Measurements from ENCODE around the gene SPON1.

Gene SPON1

GRCh38 chr11:14137284-14137683 lies 174.8 kb downstream of the SPON1 start:
- no peaks in the 10 kb centered on the region for H3K9me3 ChIP-seq (ENCODE audit: control extremely low read depth in 1 of 5, control insufficient read depth in 4 of 5, insufficient read depth in 2 of 5, low read depth in 1 of 5, low read length in 4 of 5)
- no peaks in the 10 kb centered on the region for H3K4me1 ChIP-seq (ENCODE audit: control extremely low read depth in 1 of 4, control insufficient read depth in 4 of 4, insufficient read depth in 4 of 4, low read length in 3 of 4)
- POLR2A ChIA-PET: no interaction called here
- no peak overlapping the region for H3K27ac ChIP-seq (ENCODE audit: insufficient read depth in 1 of 2, low read depth in 1 of 2, low read length in 2 of 2, poor library complexity in 1 of 2, severe bottlenecking in 2 of 2)
- no peak overlapping the region for H3K4me3 ChIP-seq (ENCODE audit: control insufficient read depth in 1 of 7, extremely low read depth in 1 of 7, insufficient read depth in 4 of 7, low read depth in 2 of 7, low read length in 6 of 7)
- no peaks in the 10 kb centered on the region for H3K36me3 ChIP-seq (ENCODE audit: control insufficient read depth in 4 of 4, insufficient read depth in 4 of 4, low read length in 3 of 4)
- CTCF ChIA-PET: no interaction called here
- WGBS (ENCODE audit: insufficient coverage): 100% methylated on average over 4 of the region's 4 CpGs
- no peaks in the 10 kb centered on the region for H3K27me3 ChIP-seq (replicated peaks in 2 of 5; ENCODE audit: control insufficient read depth in 4 of 5, insufficient read depth in 5 of 5, low read length in 4 of 5)
- no peak for DNase-seq

DNA sequence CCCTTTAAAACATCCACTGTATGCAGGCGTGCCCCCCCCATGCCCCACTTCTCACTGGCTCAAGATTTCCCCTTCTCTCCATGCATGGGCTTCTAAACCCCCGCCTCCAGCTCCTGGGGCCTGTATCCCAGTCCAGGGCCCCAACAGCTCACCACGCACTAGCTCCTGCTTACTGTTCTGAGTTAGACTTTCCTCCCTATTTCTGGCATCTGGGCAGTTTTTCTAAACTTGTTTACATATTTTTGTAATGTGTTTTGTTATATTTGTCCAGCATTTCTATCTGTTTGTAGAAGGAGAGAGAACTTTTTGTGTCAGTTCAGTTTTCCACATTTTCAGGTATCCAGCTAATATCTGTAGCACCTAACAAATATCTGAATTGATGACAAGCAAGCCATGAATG lies 178.5 kb downstream of the SPON1 start:
- Histone ChIP-seq H3K36me3 (ENCODE audit: control insufficient read depth in 4 of 4, insufficient read depth in 4 of 4, low read length in 3 of 4) (no peaks in the 10 kb centered on the region), H3K27me3 (replicated peaks in 2 of 5; ENCODE audit: control insufficient read depth in 4 of 5, insufficient read depth in 5 of 5, low read length in 4 of 5) (peaks cover 0 to 2% (median 0%) of the 10 kb centered on the region in 5 experiments), H3K4me3 (ENCODE audit: control insufficient read depth in 1 of 7, extremely low read depth in 1 of 7, insufficient read depth in 4 of 7, low read depth in 2 of 7, low read length in 6 of 7) (no peak overlapping the region), H3K27ac (ENCODE audit: insufficient read depth in 1 of 2, low read depth in 1 of 2, low read length in 2 of 2, poor library complexity in 1 of 2, severe bottlenecking in 2 of 2) (no peak overlapping the region), H3K9me3 (ENCODE audit: control extremely low read depth in 1 of 5, control insufficient read depth in 4 of 5, insufficient read depth in 2 of 5, low read depth in 1 of 5, low read length in 4 of 5) (no peaks in the 10 kb centered on the region), H3K4me1 (ENCODE audit: control extremely low read depth in 1 of 4, control insufficient read depth in 4 of 4, insufficient read depth in 4 of 4, low read length in 3 of 4) (no peaks in the 10 kb centered on the region)
- DNase-seq: no peak
- CTCF ChIA-PET: interaction anchor here (1.4 kb wide), 1 partner anchor 184 kb away, joined by 7 read pairs; no protein-coding TSS in a partner anchor
- whole genome bisulfite sequencing (ENCODE audit: insufficient coverage): 94% methylated on average over 2 of the region's 3 CpGs
- POLR2A ChIA-PET: no interaction called here

DNA sequence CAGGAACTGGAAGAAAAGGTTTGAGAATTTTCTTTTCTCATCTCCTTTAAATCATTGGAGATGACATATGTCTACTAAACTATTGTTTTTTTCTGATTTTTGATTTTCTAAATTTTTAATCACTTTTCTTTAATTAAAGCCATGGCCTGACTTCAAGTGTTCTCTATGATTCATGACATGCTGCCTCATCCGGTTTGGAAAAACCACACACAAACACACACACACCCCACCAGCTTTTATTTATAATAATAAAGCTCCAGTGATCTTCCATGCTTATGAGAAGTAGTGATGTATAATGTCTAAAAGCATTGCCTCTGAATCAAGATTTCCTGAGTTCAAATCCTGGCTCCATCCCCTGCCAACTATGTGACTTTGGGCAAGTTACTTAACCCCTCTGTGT lies 179.2 kb downstream of the SPON1 start:
- Histone ChIP-seq H3K9me3 (ENCODE audit: control extremely low read depth in 1 of 5, control insufficient read depth in 4 of 5, insufficient read depth in 2 of 5, low read depth in 1 of 5, low read length in 4 of 5) (no peaks in the 10 kb centered on the region), H3K4me3 (ENCODE audit: control insufficient read depth in 1 of 7, extremely low read depth in 1 of 7, insufficient read depth in 4 of 7, low read depth in 2 of 7, low read length in 6 of 7) (no peak overlapping the region), H3K36me3 (ENCODE audit: control insufficient read depth in 4 of 4, insufficient read depth in 4 of 4, low read length in 3 of 4) (no peaks in the 10 kb centered on the region), H3K27ac (ENCODE audit: insufficient read depth in 1 of 2, low read depth in 1 of 2, low read length in 2 of 2, poor library complexity in 1 of 2, severe bottlenecking in 2 of 2) (no peak overlapping the region), H3K4me1 (ENCODE audit: control extremely low read depth in 1 of 4, control insufficient read depth in 4 of 4, insufficient read depth in 4 of 4, low read length in 3 of 4) (no peaks in the 10 kb centered on the region), H3K27me3 (replicated peaks in 2 of 5; ENCODE audit: control insufficient read depth in 4 of 5, insufficient read depth in 5 of 5, low read length in 4 of 5) (peaks cover 0 to 2% (median 0%) of the 10 kb centered on the region in 5 experiments)
- ChIA-PET CTCF (interaction anchor here (1.4 kb wide), 1 partner anchor 185 kb away, joined by 7 read pairs; no protein-coding TSS in a partner anchor), POLR2A (no interaction called here)
- no CpG with 5 or more reads among the region's 1 CpG for WGBS (ENCODE audit: insufficient coverage)
- DNase-seq: no peak

GRCh38 chr11:14144934-14145333 lies 182.4 kb downstream of the SPON1 start:
- no peak overlapping the region for H3K4me3 ChIP-seq (ENCODE audit: control insufficient read depth in 1 of 7, extremely low read depth in 1 of 7, insufficient read depth in 4 of 7, low read depth in 2 of 7, low read length in 6 of 7)
- no peak for DNase-seq
- H3K27me3 ChIP-seq (replicated peaks in 2 of 5; ENCODE audit: control insufficient read depth in 4 of 5, insufficient read depth in 5 of 5, low read length in 4 of 5): peaks cover 0 to 2% (median 0%) of the 10 kb centered on the region in 5 experiments
- 100% methylated on average over 1 of the region's 2 CpGs for WGBS (ENCODE audit: insufficient coverage)
- ChIA-PET POLR2A (no interaction called here), CTCF (interaction anchor here (1.3 kb wide), 1 partner anchor 372 kb away, joined by 3 read pairs; no protein-coding TSS in a partner anchor)
- H3K36me3 ChIP-seq (ENCODE audit: control insufficient read depth in 4 of 4, insufficient read depth in 4 of 4, low read length in 3 of 4): no peaks in the 10 kb centered on the region
- H3K4me1 ChIP-seq (ENCODE audit: control extremely low read depth in 1 of 4, control insufficient read depth in 4 of 4, insufficient read depth in 4 of 4, low read length in 3 of 4): no peaks in the 10 kb centered on the region
- no peak overlapping the region for H3K27ac ChIP-seq (ENCODE audit: insufficient read depth in 1 of 2, low read depth in 1 of 2, low read length in 2 of 2, poor library complexity in 1 of 2, severe bottlenecking in 2 of 2)
- H3K9me3 ChIP-seq (ENCODE audit: control extremely low read depth in 1 of 5, control insufficient read depth in 4 of 5, insufficient read depth in 2 of 5, low read depth in 1 of 5, low read length in 4 of 5): no peaks in the 10 kb centered on the region

- Histone ChIP-seq H3K4me1 (ENCODE audit: control extremely low read depth in 1 of 4, control insufficient read depth in 4 of 4, insufficient read depth in 4 of 4, low read length in 3 of 4) (no peaks in the 10 kb centered on the region), H3K27ac (ENCODE audit: insufficient read depth in 1 of 2, low read depth in 1 of 2, low read length in 2 of 2, poor library complexity in 1 of 2, severe bottlenecking in 2 of 2) (no peak overlapping the region), H3K4me3 (ENCODE audit: control insufficient read depth in 1 of 7, extremely low read depth in 1 of 7, insufficient read depth in 4 of 7, low read depth in 2 of 7, low read length in 6 of 7) (no peak overlapping the region), H3K36me3 (ENCODE audit: control insufficient read depth in 4 of 4, insufficient read depth in 4 of 4, low read length in 3 of 4) (no peaks in the 10 kb centered on the region), H3K27me3 (replicated peaks in 2 of 5; ENCODE audit: control insufficient read depth in 4 of 5, insufficient read depth in 5 of 5, low read length in 4 of 5) (peaks cover 0 to 8% (median 0%) of the 10 kb centered on the region in 5 experiments), H3K9me3 (ENCODE audit: control extremely low read depth in 1 of 5, control insufficient read depth in 4 of 5, insufficient read depth in 2 of 5, low read depth in 1 of 5, low read length in 4 of 5) (peaks cover 0 to 10% (median 6%) of the 10 kb centered on the region in 5 experiments)
- WGBS (ENCODE audit: insufficient coverage): 60% methylated on average over 3 of the region's 3 CpGs
- CTCF ChIA-PET: interaction anchor here (0.7 to 5.0 kb wide), 24 partner anchors 9 to 377 kb away, joined by 3 to 54 read pairs (median 4); partner anchors contain the start of gene SPON1
- peak; percentile 38 to 67 (median 66) for DNase-seq
- POLR2A ChIA-PET: interaction anchor here (0.7 kb wide), 2 partner anchors 44 to 1855 kb away, joined by 4 read pairs; no protein-coding TSS in a partner anchor
Measured at GRCh38 chr11:14148653-14149273, 186.2 kb downstream of the SPON1 start.

- Histone ChIP-seq H3K9me3 (ENCODE audit: control extremely low read depth in 1 of 5, control insufficient read depth in 4 of 5, insufficient read depth in 2 of 5, low read depth in 1 of 5, low read length in 4 of 5) (peaks cover 0 to 19% (median 14%) of the 10 kb centered on the region in 5 experiments), H3K36me3 (ENCODE audit: control insufficient read depth in 4 of 4, insufficient read depth in 4 of 4, low read length in 3 of 4) (no peaks in the 10 kb centered on the region), H3K27ac (ENCODE audit: insufficient read depth in 1 of 2, low read depth in 1 of 2, low read length in 2 of 2, poor library complexity in 1 of 2, severe bottlenecking in 2 of 2) (no peak overlapping the region), H3K4me1 (ENCODE audit: control extremely low read depth in 1 of 4, control insufficient read depth in 4 of 4, insufficient read depth in 4 of 4, low read length in 3 of 4) (no peaks in the 10 kb centered on the region), H3K4me3 (ENCODE audit: control insufficient read depth in 1 of 7, extremely low read depth in 1 of 7, insufficient read depth in 4 of 7, low read depth in 2 of 7, low read length in 6 of 7) (no peak overlapping the region), H3K27me3 (replicated peaks in 2 of 5; ENCODE audit: control insufficient read depth in 4 of 5, insufficient read depth in 5 of 5, low read length in 4 of 5) (peaks cover 0 to 8% (median 0%) of the 10 kb centered on the region in 5 experiments)
- ChIA-PET CTCF (interaction anchor here (0.8 to 5.0 kb wide), 10 partner anchors 8 to 378 kb away, joined by 3 to 54 read pairs (median 5); partner anchors contain the start of gene SPON1), POLR2A (no interaction called here)
- no peak for DNase-seq
- WGBS (ENCODE audit: insufficient coverage): no CpG with 5 or more reads among the region's 2 CpGs
Measured at GRCh38 chr11:14149683-14150082, 187.2 kb downstream of the SPON1 start.

GRCh38 chr11:14150878-14151277 lies 188.4 kb downstream of the SPON1 start:
- POLR2A ChIA-PET: no interaction called here
- 95% methylated on average over 4 of the region's 4 CpGs for WGBS (ENCODE audit: insufficient coverage)
- CTCF ChIA-PET: interaction anchor here (5.0 kb wide), 1 partner anchor 379 kb away, joined by 37 read pairs; no protein-coding TSS in a partner anchor

More at GRCh38 chr11:14150878-14151277, 188.4 kb downstream of the SPON1 start:
- Histone ChIP-seq H3K4me3 (ENCODE audit: control insufficient read depth in 1 of 7, extremely low read depth in 1 of 7, insufficient read depth in 4 of 7, low read depth in 2 of 7, low read length in 6 of 7) (no peak overlapping the region), H3K27me3 (replicated peaks in 2 of 5; ENCODE audit: control insufficient read depth in 4 of 5, insufficient read depth in 5 of 5, low read length in 4 of 5) (peaks cover 0 to 8% (median 0%) of the 10 kb centered on the region in 5 experiments), H3K27ac (ENCODE audit: insufficient read depth in 1 of 2, low read depth in 1 of 2, low read length in 2 of 2, poor library complexity in 1 of 2, severe bottlenecking in 2 of 2) (no peak overlapping the region), H3K36me3 (ENCODE audit: control insufficient read depth in 4 of 4, insufficient read depth in 4 of 4, low read length in 3 of 4) (no peaks in the 10 kb centered on the region), H3K4me1 (ENCODE audit: control extremely low read depth in 1 of 4, control insufficient read depth in 4 of 4, insufficient read depth in 4 of 4, low read length in 3 of 4) (no peaks in the 10 kb centered on the region), H3K9me3 (ENCODE audit: control extremely low read depth in 1 of 5, control insufficient read depth in 4 of 5, insufficient read depth in 2 of 5, low read depth in 1 of 5, low read length in 4 of 5) (peaks cover 0 to 24% (median 16%) of the 10 kb centered on the region in 5 experiments)
- DNase-seq: no peak
